Measurements from ENCODE around the gene MAPK8IP3.

Gene MAPK8IP3

GRCh38 chr16:1812732-1813163 is 106.8 kb downstream of the MAPK8IP3 start:
- DNase-seq (ENCODE audit: low read depth), result no peak

DNA sequence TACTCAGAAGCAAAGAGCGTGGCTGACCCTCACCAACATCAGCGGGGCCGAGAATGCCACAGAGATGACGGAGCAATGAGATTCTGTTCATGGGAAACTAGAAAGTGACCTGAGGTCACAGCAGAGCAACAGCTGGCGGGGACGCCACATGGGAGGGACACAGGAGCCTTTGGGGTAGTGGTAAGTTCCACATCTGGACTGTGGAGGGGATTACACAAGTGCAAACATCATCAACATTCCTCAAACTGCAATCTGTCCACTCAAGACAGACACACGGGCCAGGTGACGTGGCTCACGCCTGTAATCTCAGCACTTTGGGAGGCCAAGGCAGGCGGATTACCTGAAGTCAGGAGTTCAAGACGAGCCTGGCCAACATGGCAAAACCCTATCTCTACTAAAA is 109.5 kb downstream of the MAPK8IP3 start:
- no peak for DNase-seq (ENCODE audit: low read depth)

GRCh38 chr16:1816396-1817275 is 110.6 kb downstream of the MAPK8IP3 start:
- no peak for DNase-seq (ENCODE audit: low read depth)

DNA sequence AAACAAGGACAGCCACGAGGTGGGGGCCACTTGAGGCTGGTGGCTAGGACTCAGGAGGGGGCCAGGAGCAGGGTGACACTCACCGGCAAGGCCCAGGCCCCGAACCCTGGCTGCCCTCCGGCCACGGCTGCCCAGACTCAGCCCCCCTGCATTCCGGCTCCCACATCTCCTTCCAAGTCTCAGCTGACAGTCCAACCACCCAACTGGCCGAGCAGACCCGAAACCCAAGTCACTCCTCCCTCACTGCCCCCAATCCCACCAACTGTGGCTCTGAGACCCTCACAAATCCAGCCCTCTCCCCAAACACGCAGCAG is 111.2 kb downstream of the MAPK8IP3 start:
- no peak for DNase-seq (ENCODE audit: low read depth)

- DNase-seq (ENCODE audit: low read depth), result no peak
Measured at GRCh38 chr16:1817716-1818115, 111.7 kb downstream of the MAPK8IP3 start.

DNA sequence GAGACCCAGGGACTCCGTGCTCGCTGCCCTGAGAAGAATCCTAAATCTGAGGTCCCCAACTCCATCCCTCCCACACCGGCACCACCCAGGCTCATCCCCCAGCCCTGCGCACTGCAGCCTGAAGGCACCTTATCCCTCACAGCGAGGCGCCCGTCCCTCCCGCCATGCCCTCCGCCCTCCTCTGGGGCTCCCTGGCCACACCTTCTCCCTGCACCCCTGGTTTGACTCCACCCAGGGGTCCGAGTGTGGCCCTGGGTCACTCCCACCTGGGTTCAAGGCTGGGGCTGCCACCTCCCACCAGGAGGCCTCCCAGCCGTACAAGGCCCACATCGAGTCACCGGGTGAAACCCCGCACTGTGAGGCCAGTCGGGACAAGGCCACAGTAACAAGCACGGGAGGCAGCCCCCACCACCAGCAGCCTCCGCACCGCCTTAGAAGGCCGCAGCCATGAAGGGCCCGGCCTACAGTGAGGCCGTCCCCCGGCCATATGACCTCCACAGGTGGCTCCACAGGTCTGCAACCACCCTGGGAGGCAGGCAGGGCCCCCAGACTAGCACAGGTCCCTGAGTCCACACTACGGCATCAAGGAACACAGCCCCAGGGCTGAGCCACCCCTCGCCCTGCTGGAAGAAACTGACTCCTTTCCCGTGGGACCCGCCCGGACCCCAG is 112.3 kb downstream of the MAPK8IP3 start:
- no peak for DNase-seq (ENCODE audit: low read depth)

DNA sequence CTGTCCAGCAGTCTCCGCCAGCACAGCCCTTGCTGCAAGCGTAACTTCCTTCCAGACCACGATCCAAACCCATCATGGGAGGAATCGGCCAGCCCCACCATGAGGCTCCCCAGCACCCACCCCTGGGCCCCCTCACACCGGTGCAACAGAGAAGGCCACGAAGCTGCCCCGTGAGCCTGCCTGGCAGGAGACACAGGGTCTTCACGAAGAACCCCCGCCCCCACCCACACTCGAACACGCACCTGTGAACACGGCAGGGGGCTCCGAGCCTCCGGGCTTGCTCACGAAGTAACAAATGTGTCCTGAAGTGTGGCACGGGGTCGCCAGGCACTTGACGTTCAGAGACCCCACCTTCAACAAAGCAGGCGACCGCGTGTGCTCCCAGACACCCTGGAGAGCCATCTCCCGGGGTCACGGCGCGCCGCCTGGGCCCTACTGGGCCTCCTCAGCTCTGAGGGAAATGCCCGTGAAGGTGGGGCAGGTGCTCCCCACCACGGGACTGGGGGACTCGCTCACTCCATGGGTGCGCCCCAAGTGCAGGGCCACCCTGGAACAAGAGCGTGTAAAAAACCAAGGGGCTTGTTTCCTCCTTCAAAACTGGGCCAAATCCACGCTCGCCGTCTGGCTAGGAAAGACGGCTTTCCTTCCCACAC is 113.0 kb downstream of the MAPK8IP3 start:
- no peak for DNase-seq (ENCODE audit: low read depth)

GRCh38 chr16:1819611-1820010 is 113.6 kb downstream of the MAPK8IP3 start:
- DNase-seq (ENCODE audit: low read depth), result no peak
